Neural progenitor cell (in vitro differentiated cells): ENCODE measurements around the gene TMEM247. TPM values are rescaled to one million over a fixed set of nuclear protein-coding genes. Genes with fewer than 3 reads are reported as not detected.

Source experiments
- DNase-seq: peaks from one replicate; pipeline ENCODE4 v3.0.0-alpha.2; 2016; ENCODE audit warnings: low spot score
- H2AFZ ChIP-seq: fragments of 200-600 bp; sonication (generic); replicated peaks from 2 replicates; pipeline ENCODE4 v1.6.1; 2016; ENCODE audit warnings: antibody characterized with exemption
- H3F3A ChIP-seq: fragments of 200-600 bp; sonication (generic); 2 replicates; pipeline ENCODE4 v1.6.1; 2016; ENCODE audit warnings: antibody characterized with exemption, low read depth
- H3K27ac ChIP-seq: fragments of 200-600 bp; sonication (generic); 2 replicates; pipeline ENCODE4 v1.5.1; 2016; ENCODE audit warnings: mild to moderate bottlenecking
- H3K27me3 ChIP-seq: fragments of 200-600 bp; sonication (generic); 2 replicates; pipeline ENCODE4 v1.6.1; 2016; ENCODE audit warnings: mild to moderate bottlenecking, moderate library complexity
- H3K36me3 ChIP-seq: fragments of 200-600 bp; sonication (generic); 2 replicates; pipeline ENCODE4 v1.5.1; 2016
- H3K4me1 ChIP-seq: fragments of 200-600 bp; sonication (generic); 2 replicates; pipeline ENCODE4 v1.6.1; 2016; ENCODE audit warnings: mixed run types
- H3K4me2 ChIP-seq: fragments of 200-600 bp; sonication (generic); 2 replicates; pipeline ENCODE4 v1.6.1; 2016
- H3K4me3 ChIP-seq: fragments of 200-600 bp; sonication (generic); 2 replicates; pipeline ENCODE4 v1.5.1; 2016
- H3K79me2 ChIP-seq: fragments of 200-600 bp; sonication (generic); 2 replicates; pipeline ENCODE4 v1.6.1; 2016; ENCODE audit warnings: low read depth
- H3K9ac ChIP-seq: fragments of 200-600 bp; sonication (generic); 2 replicates; pipeline ENCODE4 v1.6.1; 2016
- H3K9me3 ChIP-seq: fragments of 200-600 bp; sonication (generic); 2 replicates; pipeline ENCODE4 v1.5.1; 2016; ENCODE audit warnings: low read depth
- H4K20me1 ChIP-seq: fragments of 200-600 bp; sonication (generic); 2 replicates; pipeline ENCODE4 v1.6.1; 2016; ENCODE audit warnings: low read depth
- H3K27ac Mint-ChIP-seq: 3 replicates; pipeline ENCODE4 v1.8.0; 2021; ENCODE audit warnings: mixed read lengths
- H3K27me3 Mint-ChIP-seq: 2 replicates; pipeline ENCODE4 v1.8.0; 2022; ENCODE audit warnings: low read depth, mild to moderate bottlenecking, inconsistent platforms, moderate library complexity, mixed read lengths; ENCODE audit not compliant: insufficient read depth
- H3K36me3 Mint-ChIP-seq: 3 replicates; pipeline ENCODE4 v1.8.0; 2021; ENCODE audit warnings: mixed read lengths
- H3K4me1 Mint-ChIP-seq: 3 replicates; pipeline ENCODE4 v1.8.0; 2021; ENCODE audit warnings: mixed read lengths
- H3K4me3 Mint-ChIP-seq: 3 replicates; pipeline ENCODE4 v1.8.0; 2021; ENCODE audit warnings: mild to moderate bottlenecking, moderate library complexity, mixed read lengths
- H3K9me3 Mint-ChIP-seq: 3 replicates; pipeline ENCODE4 v1.8.0; 2020; ENCODE audit warnings: mixed read lengths
- CTCF ChIP-seq: fragments of 200-600 bp; sonication (generic); IDR thresholded peaks from 2 replicates; pipeline ENCODE4 v1.5.1; 2017; ENCODE audit warnings: antibody characterized with exemption, mild to moderate bottlenecking
- EZH2 ChIP-seq: fragments of 200-600 bp; sonication (generic); IDR thresholded peaks from 2 replicates; pipeline ENCODE4 v1.6.1; 2017; ENCODE audit warnings: antibody characterized with exemption, mild to moderate bottlenecking, moderate library complexity
- EZH2phosphoT487 ChIP-seq: fragments of 200-600 bp; sonication (generic); IDR thresholded peaks from 2 replicates; pipeline ENCODE4 v1.6.1; 2017; ENCODE audit warnings: antibody characterized with exemption
- total RNA-seq: library from RNA; depleted of rRNA; stranded (reverse); fragments of >200 nt; gene quantifications from 2 replicates; pipeline ENCODE4 v1.2.3, GENCODE V29; 2015; ENCODE audit warnings: low replicate concordance

Gene TMEM247
- total RNA-seq, 1 donor from 2014 or later: not detected

- Histone ChIP-seq H3F3A (no peaks in the 10 kb centered on the region), H3K27ac (no peak overlapping the region), H3K9ac (no peak overlapping the region), H3K9me3 (peaks cover 8% of the 10 kb centered on the region), H2AFZ (no peak overlapping the region), H3K4me1 (no peaks in the 10 kb centered on the region), H3K27me3 (no peaks in the 10 kb centered on the region), H4K20me1 (no peaks in the 10 kb centered on the region), H3K4me2 (no peak overlapping the region), H3K36me3 (no peaks in the 10 kb centered on the region), H3K4me3 (no peak overlapping the region), H3K79me2 (no peaks in the 10 kb centered on the region)
- Mint-ChIP-seq H3K4me1 (no peaks in the 10 kb centered on the region), H3K27ac (no peak overlapping the region), H3K27me3 (peaks cover 4% of the 10 kb centered on the region), H3K4me3 (no peak overlapping the region), H3K9me3 (peaks cover 12% of the 10 kb centered on the region), H3K36me3 (no peaks in the 10 kb centered on the region)
- TF ChIP-seq EZH2phosphoT487 (no peak), EZH2 (no peak), CTCF (no peak)
- DNase-seq: no peak
Observed at GRCh38 chr2:46517485-46517884, 38.1 kb downstream of the TMEM247 start.

DNA sequence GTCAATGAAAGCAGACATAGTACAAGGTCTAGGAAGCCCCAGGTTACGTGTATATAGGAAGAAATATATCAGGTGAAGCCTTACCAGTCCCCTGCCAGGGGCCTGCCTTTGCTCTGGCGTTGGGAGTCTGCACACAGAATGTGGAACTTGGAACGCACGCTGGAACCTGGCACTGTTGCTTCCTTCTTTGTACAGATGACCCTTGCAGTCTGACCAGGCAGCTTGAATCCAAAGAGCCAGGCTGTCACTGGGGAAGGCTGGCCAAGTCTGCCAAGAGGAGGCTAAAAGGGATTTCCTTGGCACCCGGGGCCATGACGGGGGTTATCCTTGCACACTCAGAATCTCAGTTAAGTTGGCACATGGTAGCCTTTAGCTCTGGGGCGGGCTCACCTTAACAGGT, 39.5 kb downstream of the TMEM247 start:
- Histone ChIP-seq H3K4me3 (no peak overlapping the region), H2AFZ (no peak overlapping the region), H3K9ac (no peak overlapping the region), H3F3A (no peaks in the 10 kb centered on the region), H3K27me3 (no peaks in the 10 kb centered on the region), H3K9me3 (peaks cover 8% of the 10 kb centered on the region), H3K79me2 (no peaks in the 10 kb centered on the region), H3K4me2 (no peak overlapping the region), H3K4me1 (no peaks in the 10 kb centered on the region), H3K27ac (no peak overlapping the region), H3K36me3 (no peaks in the 10 kb centered on the region), H4K20me1 (no peaks in the 10 kb centered on the region)
- Mint-ChIP-seq H3K4me3 (no peak overlapping the region), H3K36me3 (no peaks in the 10 kb centered on the region), H3K9me3 (peaks cover 8% of the 10 kb centered on the region), H3K27me3 (peaks cover 7% of the 10 kb centered on the region), H3K4me1 (no peaks in the 10 kb centered on the region), H3K27ac (no peak overlapping the region)
- DNase-seq: no peak
- TF ChIP-seq EZH2phosphoT487 (no peak), EZH2 (no peak), CTCF (no peak)

DNA sequence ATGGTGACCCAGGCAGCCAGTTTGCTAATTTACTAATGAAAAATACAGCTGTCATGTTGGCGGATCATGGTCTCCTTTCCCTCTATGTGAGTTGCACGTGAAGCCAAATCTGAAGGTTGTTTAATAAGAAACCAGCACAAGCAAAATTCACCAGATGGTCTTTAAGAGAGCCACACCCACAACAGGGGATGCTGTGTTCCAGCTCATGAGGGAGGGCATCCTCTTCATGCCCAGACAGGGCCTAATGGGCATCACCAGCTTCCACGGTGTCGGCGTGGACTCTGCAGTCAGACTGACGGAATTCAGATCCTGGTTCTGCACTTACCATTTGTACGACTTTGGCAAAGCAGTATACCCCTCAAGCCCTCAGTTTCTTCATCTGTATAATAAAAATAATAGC, 39.9 kb downstream of the TMEM247 start:
- DNase-seq: no peak
- Mint-ChIP-seq H3K4me1 (no peaks in the 10 kb centered on the region), H3K36me3 (no peaks in the 10 kb centered on the region), H3K27me3 (peaks cover 7% of the 10 kb centered on the region), H3K9me3 (peaks cover 8% of the 10 kb centered on the region), H3K4me3 (no peak overlapping the region), H3K27ac (no peak overlapping the region)
- Histone ChIP-seq H3K9ac (no peak overlapping the region), H3K4me2 (no peak overlapping the region), H3K36me3 (no peaks in the 10 kb centered on the region), H3K79me2 (no peaks in the 10 kb centered on the region), H3K27ac (no peak overlapping the region), H3K4me3 (no peak overlapping the region), H4K20me1 (no peaks in the 10 kb centered on the region), H2AFZ (no peak overlapping the region), H3K4me1 (no peaks in the 10 kb centered on the region), H3K9me3 (peaks cover 8% of the 10 kb centered on the region), H3K27me3 (no peaks in the 10 kb centered on the region), H3F3A (no peaks in the 10 kb centered on the region)
- TF ChIP-seq EZH2: no peak
- no peak for TF ChIP-seq CTCF
- TF ChIP-seq EZH2phosphoT487: no peak
